ENCODE results near the gene NRK. TPM values are rescaled to one million over a fixed set of nuclear protein-coding genes. Genes with fewer than 3 reads are reported as not detected.

Gene NRK
- total RNA-seq, 1 experiment from 2014 or later, result 0.05 TPM

- no TSS peak for BruUV-seq (replicated peaks)
- no peak for ATAC-seq
- no peak overlapping the region for H3K27ac ChIP-seq (ENCODE audit: low read depth, low read length)
- ChIA-PET RAD21 (ENCODE audit: low non-redundant PET in 1 of 2, low total read pairs in 2 of 2, uncharacterized antibody in 2 of 2, unreplicated experiment in 2 of 2) (no interaction called here), POLR2A (no interaction called here), CTCF (no interaction called here)
- H2AFZ ChIP-seq (ENCODE audit: low read depth, low read length, poor library complexity, severe bottlenecking), result no peak overlapping the region
- no peaks in the 10 kb centered on the region for H3K36me3 ChIP-seq (ENCODE audit: control insufficient read depth in 1 of 2, insufficient read depth in 2 of 2, low read length in 2 of 2)
- no peak overlapping the region for H3K9ac ChIP-seq (ENCODE audit: low read length)
- no peak for TF ChIP-seq REST (IDR thresholded peaks at IDR 0.05; ENCODE audit: low read depth)
- no peak for TF ChIP-seq ZBTB33 (IDR thresholded peaks at IDR 0.05; ENCODE audit: extremely low read depth, insufficient replicate concordance, low read length)
- no peak for TF ChIP-seq JUND (IDR thresholded peaks at IDR 0.05)
- TF ChIP-seq RAD21 (IDR thresholded peaks at IDR 0.05; ENCODE audit: low read depth), result no peak
- no peak for TF ChIP-seq CEBPB (IDR thresholded peaks at IDR 0.05; ENCODE audit: low read depth)
- TF ChIP-seq MAX (IDR thresholded peaks at IDR 0.05), result no peak
- no peak for TF ChIP-seq SIN3A (IDR thresholded peaks at IDR 0.05; ENCODE audit: low read depth)
- TF ChIP-seq TCF7L2 (IDR thresholded peaks at IDR 0.05; ENCODE audit: borderline replicate concordance, extremely low read depth, insufficient read depth, insufficient read length), result no peak
- TF ChIP-seq ATF3 (IDR thresholded peaks at IDR 0.05), result no peak
- no peak for TF ChIP-seq ZNF274 (IDR thresholded peaks at IDR 0.05; ENCODE audit: low read depth, low read length)
- no peak for TF ChIP-seq POLR2AphosphoS5 (IDR thresholded peaks at IDR 0.05; ENCODE audit: low read depth, low read length)
- TF ChIP-seq CBX3 (IDR thresholded peaks at IDR 0.05; ENCODE audit: low read depth), result no peak
- TF ChIP-seq POLR2A (IDR thresholded peaks at IDR 0.05; ENCODE audit: borderline replicate concordance, extremely low read depth, insufficient read depth, insufficient read length), result no peak
- no peak for TF ChIP-seq CTCF (IDR thresholded peaks at IDR 0.05 in 2 of 3, conservative IDR thresholded peaks at IDR 0.05 in 1 of 3; ENCODE audit: borderline replicate concordance in 1 of 3, insufficient read depth in 1 of 3, low read depth in 2 of 3, low read length in 2 of 3)
- TF ChIP-seq FOSL1 (IDR thresholded peaks at IDR 0.05; ENCODE audit: low read depth), result no peak
- TF ChIP-seq EZH2 (IDR thresholded peaks at IDR 0.05), result no peak
- no peak for TF ChIP-seq SP1 (IDR thresholded peaks at IDR 0.05; ENCODE audit: low read depth)
- TF ChIP-seq ZFX (IDR thresholded peaks at IDR 0.05), result no peak
- no peak for TF ChIP-seq YY1 (IDR thresholded peaks at IDR 0.05; ENCODE audit: extremely low read depth, insufficient replicate concordance, low read depth, low read length)
- no peak overlapping the region for H3K4me3 ChIP-seq (replicated peaks in 1 of 2; ENCODE audit: low read depth in 1 of 2, low read length in 2 of 2)
- H3K79me2 ChIP-seq (ENCODE audit: insufficient read depth, low read length), result no peaks in the 10 kb centered on the region
- no peaks in the 10 kb centered on the region for H3K9me2 ChIP-seq (ENCODE audit: insufficient read depth)
- intact Hi-C loops (cut with micrococcal nuclease), result loop anchor here (5.0 kb wide), 1 partner anchor 523 kb away; no protein-coding TSS in a partner anchor
- DNase-seq (ENCODE audit: low read depth, low spot score), result no peak
- peaks cover 6% of the 10 kb centered on the region; the same call in 1 of the 2 replicates for H3K27me3 ChIP-seq (ENCODE audit: insufficient read depth, low read length)
- H3K4me1 ChIP-seq (ENCODE audit: control insufficient read depth in 1 of 2, insufficient read depth in 2 of 2, low read length in 2 of 2), result no peaks in the 10 kb centered on the region
- H4K20me1 ChIP-seq (ENCODE audit: insufficient read depth), result no peaks in the 10 kb centered on the region
- H3K4me2 ChIP-seq (ENCODE audit: low read length), result no peak overlapping the region
- H3K9me3 ChIP-seq (ENCODE audit: control insufficient read depth in 1 of 2, insufficient read depth in 1 of 2, low read depth in 1 of 2, low read length in 2 of 2), result no peaks in the 10 kb centered on the region
Observed at GRCh38 chrX:105874790-105875189, 52.5 kb downstream of the NRK start.
